Transverse colon (tissue), 4 donors: Measurements from ENCODE around the gene POP5. TPM values are rescaled to one million over a fixed set of nuclear protein-coding genes. Genes with fewer than 3 reads are reported as not detected.
"Not testable (repeated sequence)": the region's sequence is repeated elsewhere in the genome, so short reads cannot be mapped to it uniquely, and the experiment has no call there.

Experiments
- DNase-seq: peaks from one replicate; pipeline ENCODE4 v3.0.0-alpha.2; 2019
- H3K27ac ChIP-seq, 4 donors: fragments of 200-600 bp; sonication (generic); 2 replicates each; pipeline ENCODE4 v1.5.1; 2016 to 2018; ENCODE audit warnings: inconsistent platforms in 4 of 4
- H3K27me3 ChIP-seq: fragments of 200-600 bp; sonication (generic); 2 replicates; pipeline ENCODE4 v1.5.1; 2017; ENCODE audit warnings: inconsistent platforms
- H3K36me3 ChIP-seq, 4 donors: fragments of 200-600 bp; sonication (generic); 2 replicates each; pipeline ENCODE4 v1.5.1; 2017 to 2019; ENCODE audit warnings: inconsistent platforms in 4 of 4
- H3K4me1 ChIP-seq, 4 donors: fragments of 200-600 bp; sonication (generic); 2 replicates each; pipeline ENCODE4 v1.5.1; 2017 to 2020; ENCODE audit warnings: inconsistent platforms in 4 of 4
- H3K4me3 ChIP-seq, 4 donors: fragments of 200-600 bp; sonication (generic); 1 replicate in 1 of 4; 2 replicates in 3 of 4; pipeline versions ENCODE4 v1.5.1 to v1.6.1; 2017 to 2019; ENCODE audit warnings: inconsistent platforms in 4 of 4
- H3K9me3 ChIP-seq, 2 donors: fragments of 200-600 bp; sonication (generic); 2 replicates each; pipeline ENCODE4 v1.5.1; 2017 to 2019; ENCODE audit warnings: inconsistent platforms in 2 of 2
- CTCF ChIP-seq, 5 experiments: fragments of 200-600 bp in 3 of 5; fragments of 450-650 bp in 2 of 5; sonication (generic) in 3 of 5; IDR thresholded peaks; 1 replicate in 2 of 5; 2 replicates in 3 of 5; pipeline ENCODE4 v1.5.1; 2016 to 2017; ENCODE audit warnings: antibody characterized with exemption in 5 of 5, inconsistent platforms in 3 of 5, mild to moderate bottlenecking in 2 of 5, moderate library complexity in 1 of 5
- EP300 ChIP-seq: sonication (generic); formaldehyde crosslinking; IDR thresholded peaks from one replicate; pipeline ENCODE4 v1.6.1; 2017; ENCODE audit warnings: antibody characterized with exemption, low read depth
- POLR2A ChIP-seq: fragments of 450-650 bp; IDR thresholded peaks from one replicate; pipeline ENCODE4 v1.6.1; 2016; ENCODE audit warnings: antibody characterized with exemption, mild to moderate bottlenecking, moderate library complexity
- POLR2AphosphoS5 ChIP-seq, 3 donors: sonication (generic); formaldehyde crosslinking; IDR thresholded peaks; one replicate each; pipeline ENCODE4 v1.6.1; 2016; ENCODE audit warnings: antibody characterized with exemption in 3 of 3
- WGBS, 2 donors: methylation state at CpG; one replicate each; pipeline ENCODE4 v1.1.5; 2018; ENCODE audit warnings: low coverage in 1 of 2; 5-methylcytosine and 5-hydroxymethylcytosine counted together
- in situ Hi-C, 4 donors: fragments of 200-750 bp; cut with MboI; loops; one replicate each; pipeline versions ENCODE4 v1.15.0 to v1.15.1; 2017; ENCODE audit warnings: low sequenced_read_pairs in 3 of 4, low pct_ligation_motif_present in 1 of 4, low pct_unique_long_range_greater_than_20kb in 1 of 4
- intact Hi-C: fragments of 100-400 bp; cut with DNase I; formaldehyde crosslinking; loops from one replicate; pipeline ENCODE4 v1.15.1; 2023; ENCODE audit warnings: low total_unique reads
- total RNA-seq, 4 donors: library from RNA; depleted of rRNA; stranded (reverse); fragments of >200 nt; gene quantifications; one replicate each; pipeline ENCODE4 v1.1.0, GENCODE V29; 2016

Gene POP5
- total RNA-seq, 4 donors from 2014 or later = 31.5 to 56.5 (median 43.7) TPM; not detected in 1

GRCh38 chr12:120614848-120615247 is 33.6 kb upstream of the POP5 start:
- Histone ChIP-seq H3K4me3 (no peak overlapping the region), H3K36me3 (no peaks in the 10 kb centered on the region), H3K4me1 (peaks cover 0 to under 1% (median under 1%) of the 10 kb centered on the region in 4 donors), H3K27ac (no peak overlapping the region), H3K27me3 (peaks cover 8% of the 10 kb centered on the region), H3K9me3 (no peaks in the 10 kb centered on the region)
- in situ Hi-C loops (no loop called here), intact Hi-C loops (no loop called here)
- no peak for TF ChIP-seq POLR2AphosphoS5 (IDR thresholded peaks at IDR 0.05)
- no peak for DNase-seq

GRCh38 chr12:120611534-120611933 is 30.3 kb upstream of the POP5 start:
- 73% methylated on average over 1 of the region's 1 CpG; no CpG with 5 or more reads in 1 of the 2 donors for WGBS, 2 donors
- H3K9me3 ChIP-seq, H3K4me1 ChIP-seq, in situ Hi-C loops, DNase-seq, intact Hi-C loops, H3K4me3 ChIP-seq, H3K27me3 ChIP-seq, H3K36me3 ChIP-seq, H3K27ac ChIP-seq: not testable (repeated sequence)

- Histone ChIP-seq H3K4me3 (no peak overlapping the region), H3K4me1 (no peaks in the 10 kb centered on the region), H3K27ac (no peak overlapping the region), H3K36me3 (no peaks in the 10 kb centered on the region), H3K27me3 (no peaks in the 10 kb centered on the region), H3K9me3 (no peaks in the 10 kb centered on the region)
- 76 to 100% methylated on average over 1 to 4 of the region's 4 CpGs for WGBS, 2 donors
- DNase-seq = no peak
- TF ChIP-seq CTCF (IDR thresholded peaks at IDR 0.05) (no peak), POLR2A (no peak), EP300 (no peak), POLR2AphosphoS5 (IDR thresholded peaks at IDR 0.05) (no peak)
- in situ Hi-C loops = no loop called here
- intact Hi-C loops = no loop called here
Measured at GRCh38 chr12:120610560-120610959, 29.4 kb upstream of the POP5 start.

- H3K36me3 ChIP-seq, H3K27ac ChIP-seq, DNase-seq, H3K27me3 ChIP-seq, H3K4me3 ChIP-seq, intact Hi-C loops, in situ Hi-C loops, H3K9me3 ChIP-seq, H3K4me1 ChIP-seq: not testable (repeated sequence)
- 38 to 58% methylated on average over 2 to 5 of the region's 5 CpGs for WGBS, 2 donors
Measured at GRCh38 chr12:120602416-120602815, 21.2 kb upstream of the POP5 start.

- Histone ChIP-seq H3K27ac (no peak overlapping the region), H3K9me3 (no peaks in the 10 kb centered on the region), H3K27me3 (peaks cover 8% of the 10 kb centered on the region), H3K4me3 (no peak overlapping the region), H3K4me1 (peaks cover 0 to 6% (median 3%) of the 10 kb centered on the region in 4 donors), H3K36me3 (no peaks in the 10 kb centered on the region)
- DNase-seq = no peak
- WGBS, 2 donors = 78 to 79% methylated on average over 6 to 23 of the region's 23 CpGs
- intact Hi-C loops (no loop called here), in situ Hi-C loops (no loop called here)
- TF ChIP-seq POLR2A (no peak), POLR2AphosphoS5 (IDR thresholded peaks at IDR 0.05) (no peak), CTCF (IDR thresholded peaks at IDR 0.05) (no peak), EP300 (no peak)
Measured at GRCh38 chr12:120599672-120600552, 18.7 kb upstream of the POP5 start.
